H1 (cell line): ENCODE results near the gene ZFP36L1. TPM values are rescaled to one million over a fixed set of nuclear protein-coding genes. Genes with fewer than 3 reads are reported as not detected.

Experiments
- PHF8 ChIP-seq: fragments of 200-600 bp; sonication (generic); conservative IDR thresholded peaks from 2 replicates; pipeline ENCODE4 v1.7.1; 2012; ENCODE audit warnings: low read depth, mild to moderate bottlenecking, inconsistent platforms, low read length, moderate library complexity
- SP4 ChIP-seq: IDR thresholded peaks from 2 replicates; pipeline ENCODE4 v1.6.1; 2012; ENCODE audit warnings: low read length, inconsistent platforms
- polyA plus RNA-seq, 7 experiments: library from polyadenylated mRNA; depleted of rRNA in 3 of 7; stranded (reverse) in 5 of 7; unstranded in 2 of 7; fragments of >200 nt in 5 of 7; fragments of 200-250 nt in 2 of 7; gene quantifications; 1 replicate in 5 of 7; 2 replicates in 1 of 7; 4 replicates in 1 of 7; pipeline versions ENCODE4 v1.2.1 to v1.2.3, GENCODE V29; 2011 to 2013; ENCODE audit warnings: missing spikeins in 2 of 7, mixed read lengths in 2 of 7
- total RNA-seq: library from RNA; stranded (reverse); fragmentation: NEBNext Ultra II Directional; extraction: Animal tissue kit (Norgen Biotek cat#: 25700); gene quantifications from 2 replicates; pipeline ENCODE4 v1.2.1, GENCODE V29; 2021

The ZFP36L1 gene
- total and polyA plus RNA-seq, 2 of the 8 experiments (the other 6 are each of a cell fraction or from before 2014, with no cell fraction given), result 80.4 to 132 TPM

DNA sequence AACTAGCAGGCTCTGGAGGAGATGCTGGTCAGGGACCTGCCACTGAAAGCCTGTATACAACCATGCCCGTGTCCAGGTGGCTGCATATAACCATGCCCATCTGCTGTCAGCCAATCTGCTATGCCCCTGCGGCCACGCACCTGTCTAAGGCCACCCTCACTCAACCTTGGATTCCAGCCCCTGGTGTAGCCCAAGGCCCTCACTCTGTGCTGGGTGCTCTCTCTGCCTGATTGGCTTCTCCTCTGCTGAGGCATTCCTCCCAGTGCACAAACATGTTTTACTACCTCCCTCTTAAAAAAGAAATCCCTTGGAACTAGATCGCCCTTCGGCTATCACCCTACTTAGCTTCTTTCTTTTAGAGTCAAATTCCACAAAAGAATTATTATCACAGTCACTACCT is 45.5 kb downstream of the ZFP36L1 start (continued):
- no peak for TF ChIP-seq PHF8
- TF ChIP-seq SP4, result no peak
